Activated CD4-positive, alpha-beta T cell treated with anti-CD3 and anti-CD28 coated beads for 36 hours (primary cell): ENCODE measurements around the gene DOK5. TPM values are rescaled to one million over a fixed set of nuclear protein-coding genes. Genes with fewer than 3 reads are reported as not detected.

Experiments
- ATAC-seq: fragments of 200-7000 bp; cut with Tn5 transposase; one replicate; pipeline ENCODE4 v1.10.0; 2021; ENCODE audit warnings: mild to moderate bottlenecking, moderate library complexity
- CTCF ChIA-PET: fragments of 350-600 bp; sonication (Branson Sonifier 250); formaldehyde crosslinking; loops from one replicate; lab custom pipeline; 2021; ENCODE audit warnings: antibody characterized with exemption; lab: Charles Lee
- POLR2A ChIA-PET: fragments of 350-600 bp; sonication (Branson Sonifier 250); formaldehyde crosslinking; loops from one replicate; lab custom pipeline; 2021; ENCODE audit warnings: antibody characterized with exemption, inconsistent platforms; lab: Charles Lee
- DNase-seq: peaks from one replicate; pipeline ENCODE4 v3.0.0-alpha.2; 2020
- H3K27ac Mint-ChIP-seq: one replicate; pipeline ENCODE4 v1.8.0; 2021; ENCODE audit warnings: mixed read lengths
- H3K27me3 Mint-ChIP-seq: one replicate; pipeline ENCODE4 v1.8.0; 2021; ENCODE audit warnings: mixed read lengths
- H3K36me3 Mint-ChIP-seq: one replicate; pipeline ENCODE4 v1.8.0; 2021; ENCODE audit warnings: low read depth, mixed read lengths
- H3K4me1 Mint-ChIP-seq: one replicate; pipeline ENCODE4 v1.8.0; 2021; ENCODE audit warnings: mixed read lengths
- H3K4me3 Mint-ChIP-seq: one replicate; pipeline ENCODE4 v1.8.0; 2021; ENCODE audit warnings: mild to moderate bottlenecking, moderate library complexity, mixed read lengths
- H3K9me3 Mint-ChIP-seq: one replicate; pipeline ENCODE4 v1.8.0; 2021; ENCODE audit warnings: low read depth, mixed read lengths
- intact Hi-C, 2 experiments: fragments of 100-400 bp; cut with DNase I in 1 of 2; cut with micrococcal nuclease in 1 of 2; formaldehyde crosslinking; loops; one replicate each; pipeline versions ENCODE4 v1.14.2 to v1.15.1; 2022 to 2024; cut with DNase I, micrococcal nuclease
- total RNA-seq, 2 experiments: library from RNA; stranded (reverse); gene quantifications; one replicate each; pipeline ENCODE4 v1.2.3, GENCODE V29; 2021

DOK5 gene
- total RNA-seq, 2 experiments from 2014 or later, result 2.1 to 2.9 TPM

- Mint-ChIP-seq H3K4me1 (no peaks in the 10 kb centered on the region), H3K4me3 (no peak overlapping the region), H3K9me3 (no peaks in the 10 kb centered on the region), H3K27ac (no peak overlapping the region), H3K36me3 (no peaks in the 10 kb centered on the region), H3K27me3 (peaks cover 19% of the 10 kb centered on the region)
- CTCF ChIA-PET, result interaction anchor here (0.7 to 3.7 kb wide), 7 partner anchors 13 to 571 kb away, joined by 3 to 11 read pairs (median 3); no protein-coding TSS in a partner anchor
- no peak for ATAC-seq
- POLR2A ChIA-PET, result no interaction called here
- DNase-seq, result peak; percentile 48
- intact Hi-C loops, result loop anchor here in 1 of 2 experiments (2.0 to 5.0 kb wide), 2 partner anchors 1566 to 1664 kb away; partner anchors contain the start of gene MC3R
Measured at GRCh38 chr20:54680872-54681619, 205.7 kb downstream of the DOK5 start.

GRCh38 chr20:54681869-54682268 lies 206.5 kb downstream of the DOK5 start:
- H3K27me3 Mint-ChIP-seq, result peaks cover 19% of the 10 kb centered on the region
- DNase-seq (no peak), ATAC-seq (no peak)
- no peaks in the 10 kb centered on the region for H3K9me3 Mint-ChIP-seq
- intact Hi-C loops, result loop anchor here in 1 of 2 experiments (2.0 to 5.0 kb wide), 2 partner anchors 1565 to 1663 kb away; partner anchors contain the start of gene MC3R
- H3K4me3 Mint-ChIP-seq, result no peak overlapping the region
- no peaks in the 10 kb centered on the region for H3K4me1 Mint-ChIP-seq
- no peak overlapping the region for H3K27ac Mint-ChIP-seq
- ChIA-PET POLR2A (no interaction called here), CTCF (interaction anchor here (2.1 to 3.7 kb wide), 2 partner anchors 14 to 18 kb away, joined by 8 to 11 read pairs; no protein-coding TSS in a partner anchor)
- no peaks in the 10 kb centered on the region for H3K36me3 Mint-ChIP-seq

- intact Hi-C loops, result no loop called here
- CTCF ChIA-PET, result interaction anchor here (1.3 kb wide), 1 partner anchor 10 kb away, joined by 4 read pairs; no protein-coding TSS in a partner anchor
Measured at GRCh38 chr20:54688476-54688875, 213.1 kb downstream of the DOK5 start.

GRCh38 chr20:54690323-54690722 lies 214.9 kb downstream of the DOK5 start:
- peaks cover 2% of the 10 kb centered on the region for H3K9me3 Mint-ChIP-seq
- DNase-seq (no peak), ATAC-seq (no peak)
- intact Hi-C loops, result no loop called here
- no peak overlapping the region for H3K4me3 Mint-ChIP-seq
- H3K27me3 Mint-ChIP-seq, result peaks cover 7% of the 10 kb centered on the region
- no peaks in the 10 kb centered on the region for H3K4me1 Mint-ChIP-seq
- ChIA-PET POLR2A (interaction anchor here (0.6 kb wide), 1 partner anchor 1120 kb away, joined by 3 read pairs; no protein-coding TSS in a partner anchor), CTCF (no interaction called here)
- no peak overlapping the region for H3K27ac Mint-ChIP-seq
- no peaks in the 10 kb centered on the region for H3K36me3 Mint-ChIP-seq

More at GRCh38 chr20:54688476-54688875, 213.1 kb downstream of the DOK5 start:
- Mint-ChIP-seq H3K36me3 (no peaks in the 10 kb centered on the region), H3K9me3 (no peaks in the 10 kb centered on the region), H3K4me3 (no peak overlapping the region), H3K4me1 (no peaks in the 10 kb centered on the region), H3K27me3 (peaks cover 15% of the 10 kb centered on the region), H3K27ac (no peak overlapping the region)
- POLR2A ChIA-PET, result no interaction called here
- ATAC-seq (no peak), DNase-seq (no peak)

- DNase-seq (no peak), ATAC-seq (no peak)
- Mint-ChIP-seq H3K4me3 (no peak overlapping the region), H3K4me1 (no peaks in the 10 kb centered on the region), H3K27ac (no peak overlapping the region), H3K36me3 (no peaks in the 10 kb centered on the region), H3K27me3 (peaks cover 5% of the 10 kb centered on the region), H3K9me3 (peaks cover 2% of the 10 kb centered on the region)
- intact Hi-C loops, result no loop called here
- ChIA-PET POLR2A (no interaction called here), CTCF (interaction anchor here (0.5 kb wide), 1 partner anchor 1564 kb away, joined by 3 read pairs; no protein-coding TSS in a partner anchor)
Measured at GRCh38 chr20:54691327-54691726, 215.9 kb downstream of the DOK5 start.

- intact Hi-C loops, result no loop called here
- Mint-ChIP-seq H3K9me3 (peaks cover 2% of the 10 kb centered on the region), H3K27ac (no peak overlapping the region), H3K36me3 (no peaks in the 10 kb centered on the region), H3K4me1 (no peaks in the 10 kb centered on the region), H3K27me3 (peaks cover 8% of the 10 kb centered on the region), H3K4me3 (no peak overlapping the region)
- ChIA-PET CTCF (no interaction called here), POLR2A (no interaction called here)
- ATAC-seq, result no peak
- no peak for DNase-seq
Measured at GRCh38 chr20:54692168-54692887, 216.9 kb downstream of the DOK5 start.

GRCh38 chr20:54694516-54694915 lies 219.1 kb downstream of the DOK5 start:
- ChIA-PET POLR2A (no interaction called here), CTCF (no interaction called here)
- Mint-ChIP-seq H3K4me1 (no peaks in the 10 kb centered on the region), H3K36me3 (no peaks in the 10 kb centered on the region), H3K27me3 (peaks cover 8% of the 10 kb centered on the region), H3K27ac (no peak overlapping the region), H3K9me3 (peaks cover 2% of the 10 kb centered on the region), H3K4me3 (no peak overlapping the region)
- no peak for DNase-seq
- intact Hi-C loops, result no loop called here
- ATAC-seq, result no peak

GRCh38 chr20:54698373-54698772 lies 223.0 kb downstream of the DOK5 start:
- DNase-seq, result no peak
- peaks cover 2% of the 10 kb centered on the region for H3K9me3 Mint-ChIP-seq
- H3K36me3 Mint-ChIP-seq, result no peaks in the 10 kb centered on the region
- intact Hi-C loops, result no loop called here
- ATAC-seq, result no peak
- no peak overlapping the region for H3K4me3 Mint-ChIP-seq
- CTCF ChIA-PET, result interaction anchor here (2.9 kb wide), 1 partner anchor 17 kb away, joined by 8 read pairs; no protein-coding TSS in a partner anchor
- H3K27ac Mint-ChIP-seq, result no peak overlapping the region
- POLR2A ChIA-PET, result no interaction called here
- H3K27me3 Mint-ChIP-seq, result peaks cover 4% of the 10 kb centered on the region
- no peaks in the 10 kb centered on the region for H3K4me1 Mint-ChIP-seq
